HG02943 (cell line): ENCODE data around the gene ACE.

Experiments used
- ATAC-seq: cut with Tn5 transposase; IDR thresholded peaks from one replicate; pipeline ENCODE4 v1.9.1; 2021; ENCODE audit warnings: mild to moderate bottlenecking, low read depth, moderate library complexity; ENCODE audit not compliant: unreplicated experiment

Gene ACE

DNA sequence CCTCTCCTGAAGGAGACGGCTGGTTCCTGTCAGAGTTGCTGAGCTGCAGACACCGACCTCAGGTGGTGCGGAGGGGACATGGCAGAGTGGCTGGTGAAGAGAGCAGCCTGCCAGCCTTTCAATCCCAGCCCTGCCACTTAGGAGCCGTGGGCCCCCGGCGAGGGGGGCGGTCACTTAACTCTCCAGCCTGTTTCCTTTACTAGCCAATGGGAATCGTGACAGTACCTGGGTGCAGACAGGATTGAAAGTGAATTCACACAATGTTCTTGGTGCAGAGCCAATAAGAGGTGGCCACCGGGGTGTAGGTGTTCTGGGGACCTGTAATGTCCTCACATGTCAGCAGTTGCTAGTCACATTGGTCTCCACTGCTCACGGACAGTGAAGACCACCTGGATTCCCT lies 13.5 kb downstream of the ACE start:
- no peak for ATAC-seq

GRCh38 chr17:63490858-63491400 lies 14.1 kb downstream of the ACE start:
- ATAC-seq: no peak

DNA sequence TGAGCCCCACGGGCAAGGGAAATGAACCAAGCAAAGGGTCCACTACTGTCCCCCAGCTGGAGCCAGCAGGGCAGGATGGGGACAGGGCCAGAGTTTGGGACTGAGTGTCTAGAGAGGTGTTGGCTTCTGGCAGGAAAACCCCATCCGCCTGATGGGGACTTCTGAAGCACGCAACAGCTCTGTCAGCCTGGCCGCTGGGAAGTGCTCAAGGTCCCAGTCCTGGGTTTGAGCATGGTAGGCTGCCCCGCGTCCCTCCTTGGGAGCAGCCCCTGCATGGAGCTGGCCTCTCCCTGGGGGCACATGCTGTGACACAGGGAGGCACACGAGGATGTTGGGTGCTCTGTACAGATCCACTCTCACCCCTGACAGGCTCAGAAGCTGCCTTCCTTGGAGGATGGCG lies 14.6 kb downstream of the ACE start:
- ATAC-seq: no peak

GRCh38 chr17:63491977-63492618 lies 15.2 kb downstream of the ACE start:
- ATAC-seq: no peak

DNA sequence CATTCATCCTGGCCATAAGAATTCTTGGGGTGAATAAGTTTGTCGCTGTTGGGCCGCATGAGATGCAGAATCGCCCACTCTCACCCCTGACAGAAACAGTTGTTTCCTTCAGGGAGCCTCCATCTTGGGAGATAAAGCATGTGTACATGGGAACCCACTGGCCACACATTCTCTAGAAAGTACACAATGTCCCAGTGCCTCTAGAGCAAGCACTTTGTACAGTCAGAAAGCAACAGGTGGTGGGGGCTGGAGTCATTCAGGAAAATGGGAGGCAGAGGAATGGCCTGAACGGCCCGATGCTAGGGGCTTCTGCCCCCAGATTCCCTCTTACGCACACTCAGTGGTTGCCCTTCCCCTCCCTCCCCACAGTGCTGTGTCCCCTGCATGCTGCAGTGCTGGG lies 16.1 kb downstream of the ACE start:
- ATAC-seq: no peak

DNA sequence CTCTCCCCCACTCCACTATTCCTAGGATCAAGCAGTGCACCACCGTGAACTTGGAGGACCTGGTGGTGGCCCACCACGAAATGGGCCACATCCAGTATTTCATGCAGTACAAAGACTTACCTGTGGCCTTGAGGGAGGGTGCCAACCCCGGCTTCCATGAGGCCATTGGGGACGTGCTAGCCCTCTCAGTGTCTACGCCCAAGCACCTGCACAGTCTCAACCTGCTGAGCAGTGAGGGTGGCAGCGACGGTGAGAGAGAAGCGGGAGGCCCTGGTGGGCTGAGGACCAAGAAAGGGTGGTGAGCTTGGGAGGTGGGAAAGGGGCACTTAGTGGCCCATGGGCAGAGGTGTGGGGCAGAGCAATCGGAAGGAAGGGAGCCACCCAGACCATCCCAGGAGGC lies 16.6 kb downstream of the ACE start:
- ATAC-seq: no peak

DNA sequence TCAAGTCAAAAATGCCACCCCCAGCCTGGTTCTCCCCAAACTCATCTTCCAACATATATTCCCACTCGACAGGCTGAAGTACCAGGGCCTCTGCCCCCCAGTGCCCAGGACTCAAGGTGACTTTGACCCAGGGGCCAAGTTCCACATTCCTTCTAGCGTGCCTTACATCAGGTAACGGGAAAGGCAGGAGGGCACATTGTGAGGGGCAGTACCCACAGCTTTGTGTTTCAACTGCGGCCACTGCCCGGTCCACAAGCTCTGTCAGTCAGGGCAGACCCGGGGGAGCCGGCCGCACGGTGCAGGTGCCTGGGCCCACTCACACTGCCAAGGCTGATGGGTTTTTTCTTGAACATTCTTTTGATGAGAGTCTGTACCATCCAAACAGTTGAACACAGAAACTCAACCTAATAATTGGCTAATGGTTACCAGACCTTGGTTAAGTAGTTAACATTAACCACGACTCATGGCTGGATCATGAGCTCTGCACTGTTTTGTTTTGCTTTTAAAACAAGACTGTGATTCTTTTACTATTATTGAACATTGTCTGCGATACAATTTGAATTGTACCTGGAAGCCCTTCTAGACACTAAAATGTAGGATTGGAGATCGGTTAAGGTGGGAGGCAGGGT lies 17.6 kb downstream of the ACE start:
- ATAC-seq: no peak

DNA sequence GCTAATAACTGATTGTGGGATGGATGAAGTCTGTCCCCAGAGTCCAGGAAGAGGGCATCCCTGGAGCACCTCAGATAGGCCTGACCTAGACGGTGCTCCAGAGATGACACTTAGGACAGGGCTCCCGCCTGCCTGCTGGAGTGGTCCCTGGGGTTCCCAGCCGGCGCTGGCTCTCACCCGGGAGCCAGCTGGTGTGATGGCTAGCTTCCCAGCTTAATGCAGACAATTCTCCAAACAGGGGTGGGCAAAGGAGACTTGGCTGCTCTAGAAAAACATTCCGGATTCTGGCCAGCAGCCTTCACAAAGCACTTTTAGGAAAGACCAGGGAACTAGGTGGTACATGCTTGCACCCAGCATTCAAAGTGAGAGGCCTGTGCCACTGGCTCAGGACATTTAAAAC lies 18.6 kb downstream of the ACE start:
- no peak for ATAC-seq

DNA sequence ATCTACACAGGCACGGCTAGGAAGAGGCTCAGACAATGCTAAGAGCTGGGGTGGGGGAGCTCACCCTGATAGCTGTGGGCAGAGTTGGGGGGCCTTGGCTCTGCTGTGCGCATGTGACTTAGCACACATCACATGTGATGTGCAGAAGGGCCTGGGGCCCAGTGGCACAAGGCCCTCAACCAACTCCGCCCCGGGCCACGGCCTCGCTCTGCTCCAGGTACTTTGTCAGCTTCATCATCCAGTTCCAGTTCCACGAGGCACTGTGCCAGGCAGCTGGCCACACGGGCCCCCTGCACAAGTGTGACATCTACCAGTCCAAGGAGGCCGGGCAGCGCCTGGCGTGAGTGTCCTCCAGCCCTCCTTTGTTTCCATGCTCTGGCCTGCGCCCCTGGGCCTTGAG lies 19.3 kb downstream of the ACE start:
- ATAC-seq: no peak

DNA sequence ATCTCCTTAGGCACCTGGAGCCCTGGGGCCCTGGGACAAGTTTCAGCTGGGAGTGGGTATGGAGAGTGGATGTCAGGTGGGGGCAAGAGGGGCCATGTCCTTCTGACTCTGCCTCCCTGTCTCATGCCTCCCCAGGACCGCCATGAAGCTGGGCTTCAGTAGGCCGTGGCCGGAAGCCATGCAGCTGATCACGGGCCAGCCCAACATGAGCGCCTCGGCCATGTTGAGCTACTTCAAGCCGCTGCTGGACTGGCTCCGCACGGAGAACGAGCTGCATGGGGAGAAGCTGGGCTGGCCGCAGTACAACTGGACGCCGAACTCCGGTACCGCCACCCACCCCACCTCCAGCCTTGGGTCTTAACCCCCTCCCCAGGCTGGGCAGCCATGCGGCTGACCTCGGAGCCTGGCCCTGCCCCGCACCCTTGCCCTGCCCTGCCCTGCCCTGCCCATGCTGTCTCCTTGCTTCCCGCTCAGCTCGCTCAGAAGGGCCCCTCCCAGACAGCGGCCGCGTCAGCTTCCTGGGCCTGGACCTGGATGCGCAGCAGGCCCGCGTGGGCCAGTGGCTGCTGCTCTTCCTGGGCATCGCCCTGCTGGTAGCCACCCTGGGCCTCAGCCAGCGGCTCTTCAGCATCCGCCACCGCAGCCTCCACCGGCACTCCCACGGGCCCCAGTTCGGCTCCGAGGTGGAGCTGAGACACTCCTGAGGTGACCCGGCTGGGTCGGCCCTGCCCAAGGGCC lies 20.0 kb downstream of the ACE start:
- ATAC-seq: no peak

DNA sequence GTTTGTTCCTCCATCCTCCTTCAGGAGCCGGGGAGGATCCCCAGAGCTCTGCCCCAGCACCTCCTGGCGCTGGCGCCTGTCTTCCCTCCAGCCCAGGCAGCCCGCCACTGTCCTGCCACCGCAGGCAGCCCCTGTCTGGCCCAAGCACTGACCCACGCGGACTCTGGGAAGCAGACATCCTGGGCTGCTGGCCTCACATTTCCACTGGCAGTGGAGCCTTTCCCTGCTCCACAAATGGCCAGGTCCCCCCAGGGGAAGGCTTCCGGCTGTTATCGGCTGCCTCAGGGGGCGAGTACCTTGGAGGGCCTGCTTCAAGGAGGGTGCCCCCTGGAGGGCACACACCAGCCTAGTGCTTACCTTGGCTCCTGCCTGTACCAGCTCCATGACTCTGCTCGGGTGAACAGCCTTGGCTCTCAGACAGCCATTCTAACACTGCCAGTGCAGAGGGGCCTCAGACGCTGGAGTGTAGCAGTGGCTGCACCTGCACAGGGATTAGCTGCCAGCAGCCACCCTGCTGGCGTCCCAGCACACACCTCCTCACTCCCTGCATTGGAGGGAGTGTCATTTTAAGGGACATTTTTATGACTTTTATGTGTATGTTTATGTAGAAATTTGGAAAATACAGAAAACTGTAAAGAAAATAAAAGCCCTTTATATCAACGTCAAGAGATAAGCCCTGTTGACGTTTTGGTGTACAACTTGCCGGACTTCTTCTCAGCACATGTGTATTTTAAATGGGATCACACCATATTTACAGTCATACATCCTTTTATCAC lies 21.0 kb downstream of the ACE start:
- ATAC-seq: no peak

GRCh38 chr17:63498626-63499195 lies 21.9 kb downstream of the ACE start:
- no peak for ATAC-seq

DNA sequence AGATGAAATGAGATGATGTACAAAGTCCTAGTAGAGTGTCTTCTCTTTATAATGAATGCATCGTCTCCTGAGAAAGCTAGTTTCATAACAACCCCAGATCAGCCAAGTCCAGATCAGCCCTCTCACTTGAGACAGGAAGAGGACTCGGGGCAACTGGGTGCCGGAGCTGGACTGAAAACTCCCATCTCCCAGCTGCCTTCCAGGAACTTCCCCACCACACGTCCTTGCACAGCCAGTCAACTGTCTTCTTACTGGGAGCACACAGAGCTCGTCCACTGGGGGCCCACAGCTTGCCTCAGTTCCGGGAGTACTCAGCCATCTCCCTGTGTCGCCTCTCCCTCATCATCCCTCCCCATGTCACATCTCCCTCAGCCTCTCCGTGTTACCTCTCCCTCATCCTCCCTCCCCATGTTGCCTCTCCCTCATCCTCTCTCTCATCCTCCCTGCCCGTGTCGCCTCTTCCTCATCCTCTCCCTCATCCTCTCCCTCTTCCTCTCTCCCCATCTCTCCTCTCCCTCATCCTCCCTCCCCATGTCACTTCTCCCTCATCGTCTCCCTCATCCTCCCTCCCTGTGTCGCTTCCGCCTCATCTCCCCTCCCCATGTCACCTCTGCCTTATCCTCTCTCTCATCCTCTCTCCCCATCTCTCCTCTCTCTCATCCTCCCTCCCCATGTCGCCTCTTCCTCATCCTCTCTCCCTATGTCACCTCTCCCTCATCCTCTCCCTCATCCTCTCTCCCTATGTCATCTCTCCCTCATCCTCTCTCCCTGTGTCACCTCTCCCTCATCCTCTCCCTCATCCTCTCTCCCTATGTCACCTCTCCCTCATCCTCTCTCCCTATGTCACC lies 23.9 kb downstream of the ACE start:
- no peak for ATAC-seq

DNA sequence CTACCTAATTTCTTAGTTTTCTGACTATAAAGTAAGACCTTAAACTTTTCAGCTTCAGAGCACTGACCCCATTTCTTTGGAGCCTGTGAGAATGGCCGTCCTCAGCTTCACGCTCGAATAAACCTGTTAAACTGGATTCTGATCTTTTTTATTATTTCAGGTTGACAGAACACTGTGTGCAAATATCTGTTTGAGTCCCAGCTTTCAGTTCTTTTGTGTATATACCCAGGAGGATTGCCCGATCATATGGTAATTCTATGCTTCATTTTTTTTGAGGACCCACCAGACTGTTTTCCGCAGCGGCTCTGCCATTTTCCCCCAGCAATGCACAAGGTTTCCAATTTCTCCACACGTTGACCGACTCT lies 26.5 kb downstream of the ACE start:
- ATAC-seq: no peak

DNA sequence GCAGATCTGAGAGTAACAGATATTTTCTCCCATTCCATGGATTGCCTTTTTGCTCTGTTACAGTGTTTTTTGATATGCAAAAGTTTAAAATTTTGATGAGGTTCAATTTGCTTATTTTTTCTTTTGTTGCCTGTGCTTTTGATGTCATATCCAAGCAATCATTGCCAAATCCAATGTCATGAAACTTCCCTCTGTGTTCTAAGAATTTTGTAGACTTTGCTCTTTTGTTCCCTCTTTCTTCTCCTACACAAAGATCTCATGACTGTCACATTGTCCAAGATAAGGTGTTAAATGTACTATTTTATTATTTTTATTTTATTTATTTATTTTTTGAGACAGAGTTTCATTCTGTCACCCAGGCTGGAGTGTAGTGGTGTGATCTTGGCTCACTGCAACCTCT lies 27.4 kb downstream of the ACE start:
- no peak for ATAC-seq

DNA sequence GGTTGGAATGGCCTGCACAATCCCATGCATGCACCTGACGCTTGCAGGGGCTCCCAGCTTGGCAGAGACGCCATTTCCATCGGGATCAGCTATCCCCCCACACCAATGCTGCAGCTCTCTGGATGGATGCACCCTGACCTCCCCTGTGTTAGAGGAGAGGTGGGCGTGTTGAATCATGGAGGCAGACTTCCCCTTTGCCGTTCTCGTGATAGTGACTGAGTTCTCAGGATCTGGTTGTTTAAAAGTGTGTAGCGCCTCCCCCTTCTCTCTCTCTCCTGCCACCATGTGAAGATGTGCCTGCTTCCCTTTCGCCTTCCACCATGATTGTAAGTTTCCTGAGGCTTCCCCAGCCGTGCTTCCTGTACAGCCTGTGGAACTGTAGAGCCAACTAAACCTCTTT lies 28.5 kb downstream of the ACE start:
- no peak for ATAC-seq

DNA sequence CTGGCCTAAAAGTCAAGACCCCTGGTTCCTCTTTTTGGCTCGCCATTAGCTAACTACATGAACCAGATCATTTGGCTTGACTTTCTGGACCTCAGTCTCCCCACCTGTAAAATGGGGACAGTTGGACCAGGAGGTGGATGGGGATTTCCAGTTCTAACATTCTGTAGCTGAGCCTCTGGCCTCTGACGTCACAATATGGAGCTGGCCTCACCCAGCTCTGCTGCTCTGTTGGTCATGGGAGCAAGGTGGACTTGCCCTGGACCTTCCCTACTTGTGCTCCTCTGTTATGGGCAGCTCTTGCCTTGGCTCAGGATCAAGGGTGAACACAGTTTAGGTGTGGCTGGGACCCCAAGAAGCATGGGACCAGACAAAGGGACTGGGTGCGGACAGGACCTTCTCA lies 29.8 kb downstream of the ACE start:
- ATAC-seq: no peak

DNA sequence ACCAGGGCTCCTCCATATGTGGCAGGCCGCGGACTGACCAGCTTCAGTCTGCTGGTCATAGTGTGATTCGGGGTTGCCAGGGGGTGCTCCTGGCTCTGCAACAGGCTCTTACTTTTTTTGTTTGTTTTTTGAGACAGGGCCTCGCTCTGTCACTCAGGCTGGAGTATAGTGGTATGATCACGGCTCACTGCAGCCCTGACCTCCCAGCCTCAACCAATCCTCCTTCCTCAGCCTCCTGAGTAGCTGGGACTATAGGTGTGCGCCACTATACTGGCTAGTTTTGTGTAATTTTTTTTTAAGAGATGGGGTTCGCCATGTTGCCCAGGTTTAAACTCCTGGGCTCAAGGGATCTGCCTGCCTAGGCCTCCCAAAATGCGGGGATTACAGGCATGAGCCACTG lies 34.5 kb downstream of the ACE start:
- no peak for ATAC-seq

GRCh38 chr17:63512388-63512787 lies 35.5 kb downstream of the ACE start:
- no peak for ATAC-seq
